ENCODE measurements around the gene MGA.
"Not testable (repeated sequence)": the region's sequence is repeated elsewhere in the genome, so short reads cannot be mapped to it uniquely, and the experiment has no call there.

MGA gene

DNA sequence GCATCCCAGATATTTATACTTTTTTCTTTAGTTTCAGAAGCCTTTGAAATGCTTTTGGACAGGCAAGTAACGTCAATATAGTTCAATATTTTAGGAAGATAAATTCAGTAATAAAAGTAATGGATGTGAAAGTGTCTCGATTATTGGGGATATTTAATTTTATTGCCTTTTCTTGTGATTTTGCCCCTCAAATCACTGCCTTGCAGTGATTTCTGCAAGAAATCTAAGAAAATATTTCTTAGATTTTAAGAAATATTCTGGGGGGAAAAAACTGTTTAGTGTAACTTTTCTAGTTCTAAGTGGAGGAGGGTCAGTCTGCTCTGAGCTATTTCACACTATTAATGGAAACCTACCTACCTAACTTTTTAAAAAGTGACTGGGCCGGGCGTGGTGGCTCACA is 33.6 kb downstream of the MGA start:
- DNase-seq, result no peak
- intact Hi-C loops (cut with DNase I), result no loop called here

DNA sequence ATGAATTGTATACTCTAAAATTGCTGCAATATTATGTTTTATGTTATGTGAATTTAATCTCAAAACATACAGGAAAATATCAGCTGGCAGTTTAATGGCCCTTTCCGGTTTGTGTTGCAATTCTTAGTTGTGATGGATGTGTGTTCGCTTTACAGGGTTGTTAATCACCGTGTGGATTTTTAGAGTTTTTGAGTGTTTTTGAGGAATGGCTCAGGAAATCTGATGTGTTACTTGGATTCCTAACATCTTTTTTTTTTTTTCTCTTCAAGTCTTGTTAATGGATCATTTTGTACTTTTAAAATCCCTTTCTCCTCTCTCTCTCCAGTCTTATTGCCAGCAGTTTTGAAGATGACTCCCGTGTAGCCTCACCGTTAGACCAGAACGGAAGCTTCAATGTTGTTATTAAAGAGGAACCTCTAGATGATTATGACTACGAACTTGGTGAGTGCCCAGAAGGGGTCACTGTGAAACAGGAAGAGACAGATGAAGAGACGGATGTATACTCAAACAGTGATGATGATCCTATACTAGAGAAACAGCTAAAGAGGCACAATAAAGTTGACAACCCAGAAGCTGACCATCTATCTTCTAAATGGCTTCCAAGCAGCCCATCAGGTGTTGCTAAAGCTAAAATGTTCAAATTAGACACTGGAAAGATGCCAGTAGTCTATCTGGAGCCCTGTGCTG is 35.7 kb downstream of the MGA start:
- DNase-seq, result peak in 19 of 42 donors; percentile 9 to 64 (median 21)
- intact Hi-C loops (cut with DNase I), result no loop called here

DNA sequence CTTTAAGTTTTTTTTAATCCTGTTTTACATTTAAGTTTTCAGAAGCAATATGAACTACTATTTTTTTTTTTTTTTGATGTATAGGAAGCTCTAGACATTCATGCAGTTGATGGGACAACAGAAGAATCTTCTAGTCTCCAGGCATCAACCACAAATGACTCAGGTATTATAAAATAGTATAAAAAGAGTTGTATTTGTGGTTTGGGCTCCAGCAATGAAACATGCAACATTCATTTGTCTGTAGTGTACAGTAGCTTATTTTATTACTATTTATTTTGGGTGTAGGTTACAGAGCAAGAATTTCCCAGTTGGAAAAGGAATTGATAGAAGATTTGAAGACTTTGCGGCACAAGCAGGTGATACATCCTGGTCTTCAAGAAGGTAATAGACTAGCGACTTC is 38.6 kb downstream of the MGA start:
- no peak for DNase-seq
- intact Hi-C loops (cut with DNase I), result no loop called here

DNA sequence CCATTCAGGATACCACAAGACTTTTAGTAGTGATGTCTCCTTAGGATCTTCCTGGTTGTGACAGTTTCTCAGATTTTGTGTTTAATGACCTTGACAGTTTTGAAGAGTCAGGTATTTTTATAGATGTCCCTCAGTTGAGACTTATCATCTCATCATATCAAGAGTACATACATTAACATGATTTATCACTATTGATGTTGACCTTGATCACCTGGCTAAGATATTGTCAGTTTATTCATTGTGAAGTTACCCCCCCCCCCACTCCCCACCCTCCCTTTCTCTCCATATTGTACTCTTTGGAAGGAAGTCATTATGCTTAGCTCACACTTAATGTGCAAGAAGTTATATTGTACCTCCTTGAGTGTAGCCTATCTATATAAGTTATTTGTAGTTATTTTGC is 42.9 kb downstream of the MGA start:
- intact Hi-C loops (cut with DNase I), result no loop called here
- DNase-seq, result no peak

DNA sequence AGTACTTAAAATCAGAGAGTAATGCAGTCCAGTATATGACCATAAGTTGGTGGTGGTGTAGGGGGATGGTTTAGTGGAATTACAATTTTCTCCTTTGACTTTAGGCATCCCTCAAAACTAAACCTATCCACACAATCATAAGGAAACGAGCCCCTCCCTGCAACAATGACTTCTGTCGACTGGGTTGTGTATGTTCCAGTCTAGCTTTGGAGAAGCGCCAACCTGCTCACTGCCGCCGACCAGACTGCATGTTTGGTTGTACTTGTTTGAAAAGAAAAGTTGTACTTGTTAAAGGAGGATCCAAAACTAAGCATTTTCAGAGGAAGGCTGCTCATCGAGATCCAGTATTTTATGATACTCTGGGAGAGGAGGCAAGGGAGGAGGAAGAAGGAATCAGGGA is 52.8 kb downstream of the MGA start:
- DNase-seq, result peak in 37 of 42 donors; percentile 11 to 82 (median 47)
- intact Hi-C loops (cut with DNase I), result no loop called here

DNA sequence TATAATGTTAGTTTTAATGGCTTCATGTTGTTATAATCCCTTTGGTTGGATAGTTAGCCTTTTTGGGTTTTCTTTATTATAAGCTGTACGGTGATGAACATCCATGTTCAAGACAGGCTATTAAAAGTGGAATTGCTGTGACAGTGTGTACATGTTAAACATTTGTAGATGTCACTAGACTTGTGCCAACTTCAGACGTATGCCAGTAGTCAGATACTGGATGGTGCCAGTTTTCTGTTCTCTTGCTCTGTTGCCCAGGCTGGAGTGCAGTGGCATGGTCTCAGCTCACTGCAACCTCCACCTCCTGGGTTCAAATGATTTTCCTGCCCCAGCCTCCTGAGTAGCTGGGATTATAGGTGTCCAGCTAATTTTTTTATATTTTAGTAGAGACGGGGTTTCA is 54.1 kb downstream of the MGA start:
- DNase-seq, result no peak
- intact Hi-C loops (cut with DNase I), result no loop called here

DNA sequence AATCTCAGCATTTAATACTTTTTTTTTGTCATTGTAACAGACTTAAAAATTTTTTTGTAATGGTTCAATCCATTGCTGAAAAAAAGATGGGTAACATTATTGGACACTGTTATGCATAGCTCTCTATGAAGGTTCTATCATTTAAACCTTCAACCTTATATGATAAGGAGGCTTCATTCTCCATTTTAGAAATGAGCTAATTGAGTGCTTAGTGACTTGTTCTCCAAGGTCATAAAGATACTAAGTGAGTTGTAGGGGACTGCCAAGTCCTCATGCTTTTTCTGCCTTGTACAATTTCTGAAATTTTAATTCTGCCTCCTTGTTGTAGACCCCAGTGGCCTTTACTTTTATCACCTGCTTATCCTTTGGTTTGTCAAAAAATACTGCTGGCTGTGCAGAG is 56.7 kb downstream of the MGA start:
- DNase-seq, result no peak
- intact Hi-C loops (cut with DNase I), result no loop called here

DNA sequence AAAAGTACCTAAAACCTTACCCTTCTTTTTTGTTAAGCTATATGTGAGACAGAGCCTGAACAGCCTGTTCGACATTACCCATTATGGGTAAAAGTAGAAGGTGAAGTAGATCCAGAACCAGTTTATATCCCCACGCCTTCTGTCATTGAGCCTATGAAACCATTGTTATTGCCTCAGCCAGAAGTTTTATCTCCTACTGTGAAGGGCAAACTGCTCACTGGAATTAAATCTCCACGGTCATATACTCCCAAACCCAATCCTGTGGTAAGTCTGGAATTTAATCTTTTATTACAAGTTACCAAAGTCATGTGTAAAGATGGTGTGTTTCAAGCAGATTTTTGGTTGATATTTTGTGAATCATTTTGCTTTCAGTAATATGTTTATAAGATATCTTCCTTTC is 66.9 kb downstream of the MGA start:
- intact Hi-C loops (cut with DNase I), result no loop called here
- DNase-seq, result no peak

DNA sequence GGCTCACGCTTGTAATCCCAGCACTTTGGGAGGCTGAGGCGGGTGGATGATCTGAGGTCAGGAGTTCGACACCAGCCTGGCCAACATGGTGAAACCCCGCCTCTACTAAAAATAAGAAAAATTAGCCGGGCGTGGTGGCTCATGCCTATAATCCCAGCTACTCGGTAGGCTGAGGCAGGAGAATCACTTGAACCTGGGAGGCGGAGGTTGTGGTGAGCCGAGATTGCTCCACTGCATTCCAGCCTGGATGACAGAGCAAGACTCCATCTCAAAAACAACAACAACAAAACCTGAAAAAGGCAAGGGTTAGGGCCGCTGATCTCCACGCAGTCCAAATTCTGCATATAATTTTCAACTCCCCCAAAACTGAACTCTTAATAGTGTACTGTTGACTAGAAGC is 67.9 kb downstream of the MGA start:
- DNase-seq; intact Hi-C loops (cut with DNase I): not testable (repeated sequence)

DNA sequence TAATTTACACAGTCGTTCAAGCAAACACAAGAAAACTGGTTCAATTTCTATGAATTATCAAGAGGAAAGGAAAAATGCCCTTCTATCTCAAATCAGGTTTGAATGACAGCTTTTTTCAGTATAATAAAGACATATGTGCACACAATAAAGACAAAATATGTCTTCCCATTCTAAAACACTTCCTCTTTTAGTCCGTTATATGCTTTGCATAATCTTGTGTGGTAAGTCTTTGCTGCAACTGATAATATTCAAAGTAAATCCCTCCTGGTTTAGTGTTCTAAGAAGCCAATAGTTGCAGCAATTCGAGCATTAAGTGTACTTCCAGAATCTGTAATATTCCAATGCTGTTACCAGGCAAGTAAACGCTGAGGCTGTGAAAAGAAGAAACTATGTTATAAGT is 70.3 kb downstream of the MGA start:
- intact Hi-C loops (cut with DNase I), result no loop called here
- DNase-seq, result no peak

DNA sequence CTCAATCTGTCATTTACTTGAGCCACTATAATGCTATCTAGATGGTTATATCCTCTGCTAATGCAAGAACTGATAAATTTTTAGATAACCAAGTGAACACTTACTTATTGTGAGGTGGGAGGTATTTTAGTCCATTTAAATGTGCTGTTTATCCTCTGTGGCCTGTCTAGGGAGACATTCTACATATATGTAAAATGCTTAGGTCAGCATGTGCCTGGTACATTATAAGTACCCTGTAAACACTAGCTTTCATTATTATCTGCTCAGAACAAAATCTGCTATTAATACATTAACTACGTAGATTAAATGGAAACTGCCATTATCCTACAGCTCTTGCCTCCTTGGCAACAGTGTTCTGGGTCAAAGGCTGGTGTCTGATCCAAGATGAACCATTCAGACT is 72.3 kb downstream of the MGA start:
- DNase-seq, result no peak
- intact Hi-C loops (cut with DNase I), result no loop called here

DNA sequence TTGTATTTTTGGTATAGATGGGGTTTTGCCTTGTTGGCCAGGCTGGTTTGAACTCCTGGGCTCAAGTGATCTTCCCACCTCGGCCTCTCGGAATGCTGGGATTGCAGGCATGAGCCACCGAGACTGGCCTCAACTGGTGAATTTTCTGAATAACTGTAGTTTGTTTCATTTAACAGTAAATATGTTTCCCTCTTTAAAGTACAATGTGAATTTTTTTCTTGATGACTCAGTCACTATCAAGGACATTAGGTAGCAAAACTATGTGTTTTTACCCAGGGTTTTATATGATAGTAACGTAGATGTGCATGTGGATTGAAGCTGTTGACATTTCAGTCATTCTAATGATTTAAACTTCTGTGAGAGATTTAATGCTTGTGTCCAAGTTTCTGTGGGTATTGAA is 73.9 kb downstream of the MGA start:
- no peak for DNase-seq
- intact Hi-C loops (cut with DNase I), result no loop called here

DNA sequence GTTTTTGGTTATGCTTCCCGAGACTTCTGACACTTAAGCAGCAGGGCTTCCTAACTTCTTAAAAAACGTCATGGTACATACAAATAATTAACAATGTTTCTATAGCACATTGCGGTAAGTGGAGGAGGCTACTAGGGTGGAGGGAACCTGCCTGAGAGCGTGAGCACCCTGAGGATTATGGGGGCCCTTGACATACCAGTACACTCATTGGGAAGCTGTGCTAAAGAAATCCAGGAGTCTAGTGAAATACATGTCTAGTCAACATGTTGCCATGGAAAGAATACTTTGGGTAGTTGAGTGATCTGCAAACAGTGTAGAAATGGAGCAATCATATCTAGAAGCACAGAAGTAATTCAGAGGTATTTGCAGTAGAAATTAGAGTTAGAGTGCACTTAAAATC is 74.8 kb downstream of the MGA start:
- DNase-seq, result no peak
- intact Hi-C loops (cut with DNase I), result no loop called here

DNA sequence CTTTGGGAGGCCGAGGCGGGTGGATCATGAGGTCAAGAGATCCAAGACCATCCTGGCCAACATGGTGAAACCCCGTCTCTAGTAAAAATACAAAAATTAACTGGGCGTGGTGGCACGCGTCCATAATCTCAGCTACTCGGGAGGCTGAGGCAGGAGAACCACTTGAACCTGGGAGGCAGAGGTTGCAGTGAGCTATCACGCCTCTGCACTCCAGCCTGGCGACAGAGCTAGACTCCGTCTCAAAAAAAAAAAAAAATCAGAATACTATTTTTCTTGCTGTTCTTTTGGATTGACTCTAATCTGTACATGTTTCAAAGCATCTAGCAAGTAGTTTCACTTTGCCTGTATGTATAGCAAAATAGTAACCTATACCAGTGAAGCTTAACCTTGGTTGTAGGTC is 75.3 kb downstream of the MGA start:
- DNase-seq, result not testable (repeated sequence)

DNA sequence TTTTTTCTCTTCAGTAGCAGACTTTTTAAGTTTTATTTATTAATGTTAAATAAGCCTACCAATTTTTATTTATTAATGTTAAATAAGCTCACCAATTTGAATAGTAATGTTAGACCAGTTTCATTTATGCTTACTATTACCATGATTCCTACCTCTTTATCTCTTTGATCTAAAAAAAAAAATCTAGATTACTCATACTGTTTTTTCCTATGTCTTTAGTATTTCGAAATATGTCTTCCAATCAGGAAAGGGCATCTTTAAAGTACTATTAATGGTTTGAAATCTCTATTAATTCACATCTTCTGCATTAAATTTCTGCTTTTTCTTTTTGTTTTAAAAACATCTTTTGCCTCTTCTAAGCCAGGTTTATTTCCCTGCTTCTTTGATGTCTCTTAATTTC is 86.6 kb downstream of the MGA start:
- no peak for DNase-seq
- intact Hi-C loops (cut with DNase I), result no loop called here

More for the DNA sequence above, 75.3 kb downstream of the MGA start:
- intact Hi-C loops (cut with DNase I), result not testable (repeated sequence)

DNA sequence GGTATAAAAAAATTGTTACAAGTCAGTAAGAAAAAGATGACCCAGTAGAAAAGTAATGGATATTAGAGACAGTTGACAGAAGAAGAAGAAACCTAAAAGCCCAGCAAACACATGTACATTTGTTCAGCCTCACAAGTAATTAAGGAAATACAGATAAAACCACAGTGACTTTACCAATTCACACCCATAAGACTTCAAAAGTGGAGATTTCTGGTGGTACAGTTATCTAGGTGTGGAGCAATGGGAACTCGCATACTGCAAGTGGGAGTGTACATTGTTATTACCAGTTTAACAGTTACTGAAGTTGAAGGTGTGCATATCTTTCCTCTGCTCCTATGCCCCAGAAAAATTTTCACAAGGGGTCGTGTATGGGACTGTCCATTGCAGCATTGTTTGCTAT is 96.0 kb downstream of the MGA start:
- intact Hi-C loops (cut with DNase I), result no loop called here
- no peak for DNase-seq

DNA sequence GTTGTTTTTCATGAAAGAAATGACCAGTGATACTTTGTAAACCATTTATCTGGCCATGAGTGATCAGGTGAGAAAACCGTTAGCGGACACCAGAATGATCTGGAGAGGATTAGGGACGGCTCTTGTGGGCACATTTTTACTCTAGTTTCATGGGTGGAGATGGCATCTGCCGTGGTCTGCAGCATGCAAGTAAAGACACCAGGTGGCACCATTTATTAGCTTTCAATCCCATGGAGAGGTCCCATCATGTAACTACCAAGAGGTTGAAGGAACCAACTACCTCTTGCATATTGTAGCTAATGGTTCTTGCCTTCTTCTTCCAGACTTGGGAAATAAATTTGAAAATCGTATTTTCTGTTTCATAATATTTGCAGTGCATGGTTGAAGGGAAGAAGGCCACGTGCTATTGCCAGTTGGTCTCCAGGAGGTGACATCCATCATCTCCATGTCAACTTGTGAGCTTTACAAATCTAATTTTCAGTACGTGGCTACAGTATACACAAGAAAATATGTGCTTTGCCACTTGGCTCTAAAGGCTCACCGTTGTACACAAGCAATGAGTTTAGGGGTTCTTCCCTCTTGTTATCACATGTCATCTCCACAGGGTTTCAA is 112.6 kb downstream of the MGA start:
- intact Hi-C loops (cut with DNase I), result loop anchor here (5.0 kb wide), 1 partner anchor 39 kb away; no protein-coding TSS in a partner anchor
- peak in 39 of 42 donors; percentile 19 to 86 (median 59) for DNase-seq

DNA sequence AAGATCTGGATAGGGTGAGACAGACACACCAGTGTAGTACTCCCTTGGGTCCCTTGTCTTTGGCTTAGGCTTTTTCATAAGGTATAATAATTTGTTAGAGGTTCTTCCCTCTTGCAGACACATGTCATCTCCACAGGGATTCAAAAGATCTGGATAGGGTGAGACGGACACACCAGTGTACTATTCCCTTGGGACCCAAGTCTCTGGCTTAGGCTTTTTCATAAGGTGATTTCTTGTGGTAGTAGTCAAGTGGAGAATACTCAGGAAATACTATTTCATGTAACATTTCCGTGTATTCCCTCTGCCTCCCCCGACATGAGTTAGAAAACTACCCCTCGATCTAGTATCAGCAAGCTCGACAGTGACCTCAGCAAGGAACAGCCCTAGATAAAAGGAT is 113.1 kb downstream of the MGA start:
- DNase-seq, result no peak
- intact Hi-C loops (cut with DNase I), result loop anchor here (5.0 kb wide), 1 partner anchor 39 kb away; no protein-coding TSS in a partner anchor

DNA sequence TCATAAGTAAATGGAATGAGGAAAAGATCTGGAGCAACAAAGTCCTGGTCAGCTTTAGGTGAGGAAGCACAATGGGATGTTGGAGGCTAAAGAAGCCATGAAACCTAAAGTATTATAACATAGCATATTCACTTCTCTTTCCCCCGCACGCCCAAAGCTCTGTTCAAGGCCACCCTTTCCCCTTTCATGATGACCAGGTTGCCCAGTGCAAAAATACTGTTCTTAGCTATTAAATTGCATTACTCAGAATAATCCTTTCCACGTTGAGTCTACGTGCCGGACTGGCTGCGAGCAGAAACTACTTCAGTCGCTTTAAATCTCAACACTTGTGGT is 113.5 kb downstream of the MGA start:
- intact Hi-C loops (cut with DNase I), result loop anchor here (5.0 kb wide), 1 partner anchor 39 kb away; no protein-coding TSS in a partner anchor
- DNase-seq, result no peak

DNA sequence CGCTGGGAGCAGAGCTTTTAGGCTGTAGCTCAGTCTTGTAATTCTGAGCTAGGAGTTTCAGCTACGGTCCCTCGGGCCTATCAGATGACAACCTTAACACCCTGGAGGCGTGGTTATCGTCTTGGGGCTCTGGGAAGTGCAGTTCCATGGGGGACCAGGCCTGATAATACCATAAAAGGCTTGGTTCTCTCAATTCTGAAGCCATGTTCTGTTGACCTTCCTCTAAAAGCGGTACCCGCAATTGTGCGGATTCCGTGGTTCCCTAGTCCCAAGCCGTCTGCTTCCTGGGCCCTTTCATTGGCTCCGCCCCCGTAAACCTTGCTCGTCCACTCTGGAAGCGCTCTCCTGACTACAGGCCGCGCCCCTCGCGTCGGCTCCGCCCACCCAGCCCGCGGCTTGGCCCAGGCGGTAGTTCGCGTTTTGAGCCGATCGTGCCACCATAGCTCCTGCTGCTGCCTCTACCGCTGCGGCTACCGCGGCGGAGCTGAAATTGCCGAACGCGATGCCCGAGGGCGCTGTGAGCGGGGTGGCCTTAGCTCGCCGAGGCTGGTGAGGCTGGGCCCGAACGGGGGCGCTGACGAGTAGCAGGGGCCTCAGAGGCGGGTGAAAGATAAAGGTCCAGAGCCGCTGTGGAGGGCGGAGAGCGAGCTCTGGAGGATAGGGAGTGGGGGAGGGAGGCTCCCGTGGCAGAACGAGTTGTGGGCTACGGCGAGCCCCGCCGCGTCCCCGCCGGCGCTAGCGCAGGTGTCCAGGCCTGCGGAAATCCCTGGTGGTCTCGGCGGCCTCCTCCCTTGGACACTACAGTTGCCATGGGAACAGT is 114.1 kb downstream of the MGA start, which contains the start of gene MAPKBP1:
Gene MAPKBP1 (plus strand): TSS at position 423 of the 820 bp plus-strand sequence. CDS start 792 bp downstream, outside the sequence.
- intact Hi-C loops (cut with DNase I), result loop anchor here (5.0 kb wide), 1 partner anchor 38 kb away; no protein-coding TSS in a partner anchor
- peak; percentile 93 to 99 (median 98) for DNase-seq
